ENCODE results near the gene CCDC74B.
"Not testable (repeated sequence)": the region's sequence is repeated elsewhere in the genome, so short reads cannot be mapped to it uniquely, and the experiment has no call there.

CCDC74B gene

GRCh38 chr2:130120924-130121323 lies 24.0 kb downstream of the CCDC74B start:
- not testable (repeated sequence) for DNase-seq; H3K4me1 ChIP-seq; H3K4me3 ChIP-seq (ENCODE audit: low read depth, low read length); H3K36me3 ChIP-seq; H3K27me3 ChIP-seq; H3K9me3 ChIP-seq

DNA sequence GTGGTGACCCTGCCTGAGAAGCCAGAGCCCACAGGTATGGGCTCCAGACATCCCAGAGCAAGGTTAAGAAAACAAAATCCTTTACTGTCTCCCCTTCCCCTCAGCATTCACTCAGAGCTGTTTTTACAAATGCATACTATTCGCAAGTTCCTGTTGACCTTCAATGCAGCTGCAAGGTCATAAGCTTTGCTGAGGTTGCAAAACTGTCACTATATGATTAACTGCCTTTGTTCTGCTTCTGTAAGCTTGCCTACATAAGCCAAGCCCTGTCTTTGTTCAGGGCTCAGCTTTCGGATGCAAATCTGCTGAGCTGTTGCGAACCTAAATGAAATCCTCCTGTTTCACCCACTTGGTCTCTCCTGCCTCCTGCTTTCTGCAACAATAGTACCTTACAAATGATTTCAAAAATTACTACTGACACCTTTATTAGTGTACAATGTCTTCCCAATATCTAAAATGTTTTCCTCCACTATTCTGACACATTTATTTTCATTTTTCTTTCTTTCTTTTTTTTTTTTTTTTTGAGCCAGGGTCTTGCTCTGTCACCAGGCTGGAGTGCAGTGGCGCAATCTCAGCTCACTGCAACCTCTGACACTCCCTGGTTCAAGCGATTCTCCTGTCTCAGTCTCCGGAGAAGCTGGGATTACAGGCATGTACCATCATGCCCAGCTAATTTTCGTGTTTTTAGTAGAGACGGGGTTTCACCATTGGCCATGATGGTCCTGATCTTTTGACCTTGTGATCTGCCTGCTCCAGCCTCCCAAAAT lies 42.1 kb downstream of the CCDC74B start:
- not testable (repeated sequence) for H3K9me3 ChIP-seq; H3K4me3 ChIP-seq (ENCODE audit: low read depth, low read length); H3K4me1 ChIP-seq; H3K27me3 ChIP-seq; H3K36me3 ChIP-seq; DNase-seq

Data from BE2C (cell line).